Loucy (cell line): Measurements from ENCODE around the gene ECSCR.
"Not testable (repeated sequence)": the region's sequence is repeated elsewhere in the genome, so short reads cannot be mapped to it uniquely, and the experiment has no call there.

Experiments
- H2AFZ ChIP-seq: fragments of 200-600 bp; sonication (generic); 2 replicates; pipeline ENCODE4 v1.6.0; 2016; ENCODE audit warnings: antibody characterized with exemption, mild to moderate bottlenecking, low read length, moderate library complexity
- H3F3A ChIP-seq: fragments of 200-600 bp; 2 replicates; pipeline ENCODE4 v1.6.0; 2016; ENCODE audit warnings: antibody characterized with exemption, low read depth, mild to moderate bottlenecking
- H3K27me3 ChIP-seq: fragments of 200-600 bp; sonication (generic); 2 replicates; pipeline ENCODE4 v1.6.1; 2014; ENCODE audit warnings: low read length, mild to moderate bottlenecking; ENCODE audit not compliant: insufficient read depth, poor library complexity, severe bottlenecking
- H3K36me3 ChIP-seq: fragments of 200-600 bp; sonication (generic); 2 replicates; pipeline ENCODE4 v1.6.1; 2016; ENCODE audit warnings: low read length; ENCODE audit not compliant: insufficient read depth
- H3K4me1 ChIP-seq: fragments of 200-600 bp; sonication (generic); 2 replicates; pipeline ENCODE4 v1.5.1; 2014; ENCODE audit warnings: low read length, mild to moderate bottlenecking; ENCODE audit not compliant: insufficient read depth, poor library complexity, severe bottlenecking
- H3K4me2 ChIP-seq: fragments of 200-600 bp; sonication (generic); 2 replicates; pipeline ENCODE4 v1.6.0; 2014; ENCODE audit warnings: antibody characterized with exemption, low read length, low read depth, mild to moderate bottlenecking; ENCODE audit not compliant: poor library complexity, severe bottlenecking
- H3K4me3 ChIP-seq: fragments of 200-600 bp; sonication (generic); 2 replicates; pipeline ENCODE4 v1.5.1; 2014; ENCODE audit warnings: low read length, mild to moderate bottlenecking, mixed read lengths; ENCODE audit not compliant: poor library complexity, severe bottlenecking
- H3K79me2 ChIP-seq: fragments of 200-600 bp; sonication (generic); 2 replicates; pipeline ENCODE4 v1.6.1; 2014; ENCODE audit warnings: low read length; ENCODE audit not compliant: insufficient read depth
- H3K9ac ChIP-seq: fragments of 200-600 bp; sonication (generic); 2 replicates; pipeline ENCODE4 v1.6.0; 2014; ENCODE audit warnings: mild to moderate bottlenecking, low read depth, low read length, moderate library complexity; ENCODE audit not compliant: poor library complexity, severe bottlenecking
- H3K9me2 ChIP-seq: fragments of 200-600 bp; sonication (generic); replicated peaks from 2 replicates; pipeline ENCODE4 v1.6.1; 2016; ENCODE audit warnings: low read depth, low read length, mixed read lengths
- H3K9me3 ChIP-seq: fragments of 200-600 bp; sonication (generic); 2 replicates; pipeline ENCODE4 v1.6.1; 2014; ENCODE audit warnings: mild to moderate bottlenecking, antibody characterized with exemption, low read length, low read depth; ENCODE audit not compliant: insufficient read depth
- H4K20me1 ChIP-seq: fragments of 200-600 bp; sonication (generic); 2 replicates; pipeline ENCODE4 v1.6.0; 2014; ENCODE audit warnings: antibody characterized with exemption, low read length, mild to moderate bottlenecking; ENCODE audit not compliant: insufficient read depth, poor library complexity, severe bottlenecking
- CTCF ChIP-seq: fragments of 200-600 bp; sonication (generic); conservative IDR thresholded peaks from 2 replicates; pipeline ENCODE4 v1.5.1; 2014; ENCODE audit warnings: mild to moderate bottlenecking, antibody characterized with exemption, low read length
- EZH2phosphoT487 ChIP-seq: fragments of 200-600 bp; IDR thresholded peaks from 2 replicates; pipeline ENCODE4 v1.6.1; 2018; ENCODE audit warnings: antibody characterized with exemption, mild to moderate bottlenecking, moderate library complexity, borderline replicate concordance

The ECSCR gene

GRCh38 chr5:139413153-139413552 is 49.4 kb downstream of the ECSCR start:
- no peaks in the 10 kb centered on the region; the same call in 1 of the 2 replicates for H3K36me3 ChIP-seq
- no peak overlapping the region for H3K4me3 ChIP-seq
- H4K20me1 ChIP-seq = no peaks in the 10 kb centered on the region
- no peaks in the 10 kb centered on the region for H3K27me3 ChIP-seq
- no peaks in the 10 kb centered on the region for H3K9me2 ChIP-seq
- H3F3A ChIP-seq = no peaks in the 10 kb centered on the region
- no peak overlapping the region for H3K9ac ChIP-seq
- H3K4me2 ChIP-seq = no peak overlapping the region
- TF ChIP-seq EZH2phosphoT487 (no peak), CTCF (no peak)
- H3K79me2 ChIP-seq = no peaks in the 10 kb centered on the region
- H3K4me1 ChIP-seq = peaks cover 32% of the 10 kb centered on the region
- no peak overlapping the region for H2AFZ ChIP-seq
- H3K9me3 ChIP-seq = no peaks in the 10 kb centered on the region

GRCh38 chr5:139410993-139411828 is 51.3 kb downstream of the ECSCR start:
- H3K9me2 ChIP-seq = no peaks in the 10 kb centered on the region
- H3K36me3 ChIP-seq = no peaks in the 10 kb centered on the region
- H3K4me3 ChIP-seq = no peak overlapping the region
- no peaks in the 10 kb centered on the region for H3K9me3 ChIP-seq
- no peaks in the 10 kb centered on the region for H3F3A ChIP-seq
- no peaks in the 10 kb centered on the region for H4K20me1 ChIP-seq
- no peaks in the 10 kb centered on the region for H3K79me2 ChIP-seq
- no peak overlapping the region for H2AFZ ChIP-seq
- TF ChIP-seq CTCF = no peak
- no peak for TF ChIP-seq EZH2phosphoT487
- H3K27me3 ChIP-seq = no peaks in the 10 kb centered on the region
- H3K4me2 ChIP-seq = no peak overlapping the region
- no peak overlapping the region for H3K9ac ChIP-seq
- peaks cover 26% of the 10 kb centered on the region for H3K4me1 ChIP-seq

DNA sequence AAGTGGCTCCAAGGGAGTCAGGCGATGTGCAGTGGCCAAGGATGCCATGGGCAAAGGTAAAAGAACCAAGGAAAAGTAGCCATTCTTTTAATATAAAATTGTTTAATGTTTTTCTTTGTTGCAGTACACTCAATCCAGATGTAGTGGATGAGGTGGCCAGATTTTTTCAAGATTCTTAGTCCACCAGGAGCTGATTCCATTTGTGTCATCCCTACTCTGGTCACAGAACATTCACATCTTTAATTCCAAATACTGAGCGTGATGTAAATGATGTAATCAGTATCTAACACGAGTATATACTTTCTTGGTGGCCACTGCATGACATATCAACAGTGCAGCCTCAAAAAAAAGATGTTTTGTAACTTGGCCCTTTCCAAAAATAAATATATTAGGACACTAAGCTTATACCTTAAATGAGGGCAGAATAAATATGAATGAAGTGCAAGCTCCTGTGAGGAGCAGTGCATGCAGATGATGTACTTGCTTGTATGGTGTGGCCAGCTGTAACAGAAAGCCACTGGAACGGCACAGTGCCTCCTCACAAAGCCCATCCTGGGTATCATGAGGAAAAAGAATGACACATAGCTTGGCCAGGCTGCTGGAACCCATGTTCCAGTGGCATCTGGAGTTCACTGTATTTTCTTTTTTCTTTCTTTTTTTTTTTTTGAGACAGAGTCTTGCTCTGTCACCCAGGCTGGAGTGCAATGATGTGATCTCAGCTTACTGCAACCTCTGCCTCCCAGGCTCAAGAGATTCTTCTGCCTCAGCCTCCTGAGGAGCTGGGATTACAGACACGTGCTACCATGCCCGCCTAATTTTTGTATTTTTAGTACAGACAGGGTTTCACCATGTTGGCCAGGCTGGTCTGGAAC is 52.2 kb downstream of the ECSCR start:
- H3K4me1 ChIP-seq = peaks cover 18% of the 10 kb centered on the region
- no peak overlapping the region for H3K4me3 ChIP-seq
- H3K36me3 ChIP-seq = no peaks in the 10 kb centered on the region
- H2AFZ ChIP-seq = no peak overlapping the region
- no peaks in the 10 kb centered on the region for H3K9me2 ChIP-seq
- no peaks in the 10 kb centered on the region for H3K79me2 ChIP-seq
- H3K27me3 ChIP-seq = no peaks in the 10 kb centered on the region
- no peaks in the 10 kb centered on the region for H3K9me3 ChIP-seq
- no peak overlapping the region for H3K9ac ChIP-seq
- no peaks in the 10 kb centered on the region for H3F3A ChIP-seq
- no peak overlapping the region for H3K4me2 ChIP-seq
- H4K20me1 ChIP-seq = no peaks in the 10 kb centered on the region
- no peak for TF ChIP-seq CTCF
- TF ChIP-seq EZH2phosphoT487 = no peak

GRCh38 chr5:139409116-139409515 is 53.4 kb downstream of the ECSCR start:
- not testable (repeated sequence) for H3K4me3 ChIP-seq, H2AFZ ChIP-seq, H3K4me2 ChIP-seq, H3K79me2 ChIP-seq, H3F3A ChIP-seq, H3K27me3 ChIP-seq, H3K9ac ChIP-seq, H4K20me1 ChIP-seq, H3K9me3 ChIP-seq, H3K9me2 ChIP-seq, H3K36me3 ChIP-seq
- peaks cover 13% of the 10 kb centered on the region for H3K4me1 ChIP-seq
